ENCODE measurements around the gene NDE1.
"Not testable (repeated sequence)": the region's sequence is repeated elsewhere in the genome, so short reads cannot be mapped to it uniquely, and the experiment has no call there.

NDE1 gene

GRCh38 chr16:15621456-15621855 lies 28.6 kb upstream of the NDE1 start:
- no peak for DNase-seq

- no peak for DNase-seq
Measured at GRCh38 chr16:15621889-15622288, 28.2 kb upstream of the NDE1 start.

DNA sequence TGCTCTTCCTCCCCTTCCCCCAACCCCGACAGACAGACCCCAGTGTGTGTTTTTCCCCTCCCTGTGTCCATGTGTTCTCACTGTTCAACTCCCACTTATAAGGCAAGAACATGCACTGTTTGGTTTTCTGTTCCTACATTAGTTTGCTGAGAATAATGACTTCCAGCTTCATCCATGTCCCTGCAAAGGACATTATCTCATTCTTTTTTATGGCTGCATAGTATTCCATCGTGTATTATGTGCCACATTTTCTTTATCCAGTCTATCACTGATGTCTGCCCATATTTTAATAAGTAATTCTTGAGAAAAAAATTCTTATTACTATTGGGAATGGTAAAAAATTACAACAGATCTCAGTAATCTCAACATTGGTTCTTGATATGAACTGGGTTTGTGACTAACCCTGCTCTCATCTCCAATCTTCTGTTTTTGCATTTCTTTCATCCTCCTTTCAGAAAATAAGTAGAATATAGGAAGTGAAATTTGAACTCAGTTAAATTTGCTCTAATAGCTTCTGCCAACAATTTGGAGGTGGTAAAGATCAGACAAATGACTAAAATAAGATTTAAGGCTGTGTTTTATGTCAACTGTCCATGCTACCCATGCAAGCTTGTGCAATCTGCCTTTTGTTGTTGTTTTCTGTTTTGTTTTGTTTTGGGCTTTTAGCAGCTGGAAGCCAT lies 18.2 kb upstream of the NDE1 start:
- DNase-seq, result no peak

DNA sequence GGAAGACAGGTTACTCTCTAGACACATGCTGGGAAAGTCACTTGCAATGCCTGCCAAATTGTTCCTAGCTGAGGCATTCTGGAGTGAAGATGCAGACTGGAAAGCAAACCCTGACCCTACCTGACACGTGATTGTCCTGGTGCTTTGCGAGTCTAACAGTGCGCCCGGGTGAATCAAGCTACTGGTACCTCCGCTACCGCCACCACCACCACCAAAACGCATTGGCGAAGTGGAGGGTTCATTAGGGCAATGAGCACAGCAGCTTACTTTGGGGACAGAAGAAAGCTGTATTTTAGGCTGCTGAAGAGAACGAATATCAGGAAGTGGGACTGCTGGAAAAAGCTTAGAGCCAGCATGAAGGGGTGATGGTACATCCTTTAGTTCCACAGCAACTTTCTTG lies 14.1 kb upstream of the NDE1 start:
- no peak for DNase-seq

DNA sequence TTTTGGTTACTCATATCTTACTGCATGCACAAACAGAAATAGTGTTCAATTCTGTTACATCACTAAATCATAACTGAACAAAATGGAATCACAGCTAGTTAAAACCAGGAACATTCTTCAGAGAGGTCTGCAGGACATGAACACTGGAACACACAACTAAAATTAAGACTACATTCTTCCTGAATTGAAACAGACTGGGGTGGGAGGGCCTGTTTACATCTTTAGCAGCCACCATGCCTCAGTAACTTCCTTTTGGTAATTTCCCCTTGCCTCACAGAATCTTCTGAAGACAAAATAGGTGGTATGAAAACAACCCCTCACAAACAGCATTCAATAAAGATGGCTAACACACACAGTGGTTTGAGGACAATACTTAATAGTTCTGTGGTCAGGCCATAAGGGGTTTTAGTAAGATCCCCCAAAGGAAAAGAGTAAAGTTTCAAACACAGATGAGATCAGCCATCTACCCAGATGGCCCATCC lies 13.6 kb upstream of the NDE1 start:
- DNase-seq, result no peak

DNA sequence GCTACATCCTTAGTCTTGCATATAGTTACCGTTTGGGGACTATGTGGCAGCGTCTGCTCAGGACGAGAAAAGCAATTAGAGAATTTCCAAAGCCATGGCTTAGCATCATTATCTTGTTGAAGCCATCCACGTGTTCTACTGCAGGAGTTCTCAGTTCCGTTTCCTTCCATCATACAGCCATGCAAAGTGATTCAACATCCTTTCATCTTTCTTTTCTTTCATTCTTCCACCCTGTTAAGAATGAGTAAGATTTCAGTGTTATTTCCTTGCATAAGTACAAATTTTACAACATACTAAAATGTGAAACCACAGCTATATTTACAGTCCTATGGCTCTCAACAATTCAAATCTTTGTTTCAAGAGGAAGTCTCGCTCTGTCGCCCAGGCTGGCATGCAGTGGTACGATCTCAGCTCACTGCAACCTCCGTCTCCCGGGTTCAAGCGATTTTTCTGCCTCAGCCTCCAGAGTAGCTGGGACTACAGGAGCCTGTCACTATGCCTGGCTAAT lies 10.9 kb upstream of the NDE1 start:
- DNase-seq, result no peak

DNA sequence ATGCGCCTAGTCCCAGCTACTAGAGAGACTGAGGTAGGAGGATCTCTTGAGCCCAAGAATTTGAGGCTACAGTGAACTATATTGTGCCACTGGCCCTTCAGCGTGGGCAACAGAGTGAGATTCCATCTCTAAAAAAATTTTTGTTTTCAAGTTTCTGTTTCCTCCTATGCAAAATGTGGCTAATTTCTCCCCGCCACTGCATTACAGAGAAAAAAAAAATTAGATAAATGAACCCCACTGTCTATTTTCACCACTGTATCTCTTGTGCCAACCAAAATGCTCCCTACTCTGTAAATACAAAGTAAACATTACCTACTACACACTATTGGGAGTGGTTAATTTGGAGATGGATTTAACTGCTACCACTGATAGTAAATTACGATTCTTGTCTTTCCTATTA lies 9.1 kb upstream of the NDE1 start:
- no peak for DNase-seq

DNA sequence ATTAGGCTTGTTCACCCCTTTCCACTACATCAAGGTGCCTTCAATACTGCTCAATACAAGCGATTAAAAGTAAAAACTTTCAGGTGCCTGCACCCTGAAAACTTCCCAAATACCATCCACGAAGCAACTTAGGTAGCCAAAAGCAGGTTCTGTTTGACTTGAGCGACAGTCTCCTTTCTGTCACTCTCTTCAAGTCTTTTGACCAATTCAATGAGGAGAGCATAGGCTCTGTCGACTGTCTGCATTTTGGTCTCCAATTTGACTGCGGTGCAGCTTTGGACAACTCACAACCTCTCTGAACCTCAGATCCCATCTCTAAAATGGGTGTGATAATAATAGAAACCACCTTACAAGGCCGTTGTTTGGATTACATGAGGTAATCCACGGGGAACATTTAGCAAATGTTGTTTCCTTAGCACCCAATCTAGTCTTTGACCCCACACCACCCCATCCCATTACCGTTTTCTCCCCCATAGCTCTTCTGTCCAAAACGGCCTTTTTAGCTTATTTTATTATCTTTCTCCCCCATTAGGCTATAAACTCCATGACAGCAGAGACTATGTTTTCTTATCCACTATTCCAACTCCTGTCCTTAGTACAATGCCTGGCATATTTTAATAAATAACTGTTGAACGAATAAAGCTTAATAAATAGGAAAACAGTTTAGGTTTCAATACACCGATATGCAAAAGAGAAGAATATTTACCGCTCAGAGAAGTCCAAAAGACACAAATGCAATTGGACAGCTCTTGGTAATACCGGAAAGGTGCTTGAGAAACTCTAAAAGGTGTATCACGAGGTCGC lies 8.1 kb upstream of the NDE1 start:
- DNase-seq, result no peak

DNA sequence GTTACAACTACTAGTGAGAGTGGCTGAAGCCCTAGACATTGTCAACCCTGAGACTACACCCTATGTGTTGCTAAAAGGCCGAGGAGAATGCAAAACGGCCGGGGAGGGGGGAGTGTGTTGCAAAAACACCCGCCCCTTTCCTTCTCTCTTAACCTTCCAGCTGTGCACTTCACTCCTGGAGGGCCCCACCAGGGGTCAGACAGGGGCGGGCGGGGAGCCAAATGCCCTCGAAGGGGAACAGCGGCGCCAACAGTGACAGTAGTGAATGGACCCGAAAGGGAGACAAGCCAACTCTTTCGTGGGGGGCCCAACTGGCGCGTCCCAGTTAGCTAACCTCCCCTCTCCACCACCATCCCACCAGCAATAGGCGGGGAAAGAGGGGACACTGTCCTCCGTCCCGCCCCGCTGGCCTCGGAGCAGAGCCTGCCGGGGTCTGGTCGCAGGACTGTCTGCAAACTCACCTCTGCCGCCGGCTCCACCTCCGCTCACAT lies 7.4 kb upstream of the NDE1 start:
- peak; percentile 75 for DNase-seq

DNA sequence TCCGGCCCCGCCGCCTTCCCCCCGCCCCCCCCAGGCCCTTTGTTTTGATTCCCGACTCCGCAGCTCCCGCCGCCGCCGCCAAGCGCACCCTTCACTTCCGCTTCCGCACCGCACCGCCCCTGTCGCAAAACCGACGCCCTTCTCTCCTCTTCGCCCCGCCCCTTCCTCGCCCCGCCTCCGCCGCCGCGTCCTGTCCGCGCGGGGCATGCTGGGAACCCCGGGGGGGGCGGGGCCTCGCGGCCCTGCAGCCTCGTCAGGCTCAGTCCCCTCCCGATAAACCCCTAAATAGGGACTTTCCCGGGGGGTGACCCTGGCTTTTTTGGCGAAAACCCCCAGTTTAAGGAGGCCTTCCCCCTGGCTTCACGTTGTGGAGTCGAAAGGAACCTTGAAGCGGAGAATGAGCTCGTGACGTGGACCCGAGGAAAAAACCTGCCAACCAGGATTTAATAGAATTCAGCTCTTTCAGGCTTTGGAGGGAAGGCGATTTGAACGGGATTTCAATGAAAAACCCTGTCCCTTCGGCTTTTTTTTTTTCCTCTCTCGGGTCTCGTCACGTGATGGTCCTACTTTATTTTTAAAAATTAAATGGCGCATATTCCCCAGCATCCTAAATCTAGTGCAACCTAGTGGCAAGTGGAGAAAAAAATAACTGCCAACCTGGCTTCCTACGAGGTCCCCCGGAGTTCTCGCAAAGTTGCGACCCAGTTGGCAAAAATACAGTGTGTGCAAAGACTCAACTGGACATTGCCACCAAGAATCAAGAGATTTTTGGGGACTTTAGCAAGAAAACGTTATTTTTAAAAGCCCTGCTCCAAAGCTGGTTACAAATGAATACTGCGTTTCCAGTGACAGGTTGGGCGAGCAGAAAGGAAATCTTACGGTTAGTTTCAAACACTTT lies 6.7 kb upstream of the NDE1 start, which contains the start of gene MARF1:
MARF1 (minus strand) TSS at position 107 of the 898 bp plus-strand sequence. CDS start 3,921 bp downstream, outside the sequence.
- DNase-seq, result peak; percentile 98

DNA sequence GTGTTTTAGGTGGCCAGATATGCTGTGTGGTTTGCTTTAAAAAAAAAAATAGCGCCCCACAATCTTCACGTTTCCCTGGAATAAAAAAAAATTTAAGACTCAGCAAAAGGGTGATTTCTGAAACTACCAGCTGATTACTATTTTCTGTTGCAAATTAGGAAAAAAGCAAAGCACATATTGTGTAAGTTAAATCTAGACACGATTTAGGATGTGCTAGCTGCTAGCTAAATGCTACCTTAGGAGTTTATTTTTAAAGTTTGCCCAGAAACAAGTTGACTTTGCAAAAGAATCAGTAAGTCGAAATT lies 6.1 kb upstream of the NDE1 start:
- DNase-seq, result no peak

- no peak for DNase-seq
Measured at GRCh38 chr16:15644267-15644961, 5.6 kb upstream of the NDE1 start.

- not testable (repeated sequence) for DNase-seq
Measured at GRCh38 chr16:15644962-15645465, 5.0 kb upstream of the NDE1 start.

- DNase-seq, result not testable (repeated sequence)
Measured at GRCh38 chr16:15646557-15647293, 3.3 kb upstream of the NDE1 start.

- DNase-seq, result no peak
Measured at GRCh38 chr16:15647294-15648014, 2.6 kb upstream of the NDE1 start.

GRCh38 chr16:15648135-15648730 lies 1.8 kb upstream of the NDE1 start:
- DNase-seq, result no peak

DNA sequence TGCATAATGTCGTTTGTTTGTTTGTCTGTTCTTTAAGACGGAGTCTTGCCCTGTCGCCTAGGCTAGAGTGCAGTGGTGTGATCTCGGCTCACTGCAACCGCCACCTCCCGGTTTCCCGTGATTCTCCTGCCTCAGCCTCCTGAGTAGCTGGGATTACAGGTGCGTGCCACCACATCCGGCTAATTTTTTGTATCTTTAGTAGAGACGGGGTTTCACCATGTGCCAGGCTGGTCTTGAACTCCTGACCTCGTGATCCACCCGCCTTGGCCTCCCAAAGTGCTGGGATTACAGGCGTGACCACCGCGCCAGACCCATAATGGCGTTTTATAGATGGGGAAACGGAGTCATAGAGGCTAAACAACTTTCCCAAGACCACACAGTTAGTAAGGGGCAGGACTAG lies 734 bp upstream of the NDE1 start:
- DNase-seq, result not testable (repeated sequence)

GRCh38 chr16:15649727-15650018 lies 372 bp upstream of the NDE1 start:
- DNase-seq, result no peak

GRCh38 chr16:15650698-15651171 lies 690 bp downstream of the NDE1 start:
- DNase-seq, result peak; percentile 29
